Right lobe of liver (tissue), 6 donors: ENCODE measurements around the gene PLA2G3. TPM values are rescaled to one million over a fixed set of nuclear protein-coding genes. Genes with fewer than 3 reads are reported as not detected.
A peak's percentile ranks its signal among the peaks of the same experiment; 100 is the strongest.

Source experiments
- ATAC-seq, 4 donors: fragments of 200-7000 bp; cut with Tn5 transposase; one replicate each; pipeline ENCODE4 v1.9.1; 2020; ENCODE audit warnings: mild to moderate bottlenecking in 4 of 4, moderate library complexity in 4 of 4
- DNase-seq, 3 donors: peaks; one replicate each; pipeline ENCODE4 v3.0.0-alpha.2; 2020
- H3K27ac ChIP-seq, 3 donors: fragments of 200-600 bp; one replicate each; pipeline ENCODE4 v1.8.0; 2022
- H3K27me3 ChIP-seq, 2 donors: fragments of 200-600 bp; one replicate each; pipeline ENCODE4 v1.8.0; 2022
- H3K36me3 ChIP-seq, 4 donors: fragments of 200-600 bp; sonication (generic) in 1 of 4; one replicate each; pipeline versions ENCODE4 v1.5.1 to v1.8.0; 2017 to 2022; ENCODE audit warnings: control low read depth in 1 of 4
- H3K4me1 ChIP-seq, 4 donors: fragments of 200-600 bp; sonication (generic) in 1 of 4; one replicate each; pipeline versions ENCODE4 v1.5.1 to v1.8.0; 2017 to 2022; ENCODE audit warnings: control low read depth in 1 of 4
- H3K4me3 ChIP-seq, 3 donors: fragments of 200-600 bp; one replicate each; pipeline ENCODE4 v1.8.0; 2022
- H3K9me3 ChIP-seq, 4 donors: fragments of 200-600 bp; sonication (generic) in 1 of 4; one replicate each; pipeline versions ENCODE4 v1.5.1 to v1.8.0; 2017 to 2022; ENCODE audit warnings: control low read depth in 1 of 4
- POLR2A ChIP-seq: fragments of 450-650 bp; IDR thresholded peaks from one replicate; pipeline ENCODE4 v1.6.1; 2017; ENCODE audit warnings: antibody characterized with exemption, mild to moderate bottlenecking
- WGBS: methylation state at CpG from one replicate; pipeline ENCODE4 v1.1.6; 2018; ENCODE audit warnings: low coverage, low lambda C conversion rate; ENCODE audit not compliant: insufficient coverage; ENCODE audit errors: missing lambda C conversion rate; 5-methylcytosine and 5-hydroxymethylcytosine counted together
- intact Hi-C, 2 donors: fragments of 100-400 bp; cut with DNase I; formaldehyde crosslinking; loops; one replicate each; pipeline versions ENCODE4 v1.11.2 to v1.14.1; 2022
- total RNA-seq, 6 experiments: library from RNA; depleted of rRNA in 2 of 6; stranded (reverse); fragments of >200 nt in 2 of 6; fragmentation: NEBNext Ultra II Directional in 3 of 6; extraction: Animal tissue kit (Norgen Biotek cat#: 25700) in 3 of 6; gene quantifications; one replicate each; pipeline versions ENCODE4 v1.1.0 to v1.2.4, GENCODE V29; 2016 to 2023
- TF ChIP-seq, protein P1 (sequence below), 4 donors: fragments of 200-600 bp in 3 of 4; fragments of 450-650 bp in 1 of 4; IDR thresholded peaks; one replicate each; pipeline versions ENCODE4 v1.5.1 to v1.8.0; 2016 to 2022; ENCODE audit warnings: antibody characterized with exemption in 4 of 4, mild to moderate bottlenecking in 2 of 4
- donor health status: DM: no; HTN: yes; CAD: no.
- donor health status: DM: no; HTN: no; CAD: no.
- donor health status: DM: no; HTN: no; CAD: no.
- donor health status: DM: no; HTN: yes; CAD: no.
- donor health status: DM: no; HTN: yes; CAD: no.

The PLA2G3 gene
- total RNA-seq, 6 experiments from 2014 or later = not detected

GRCh38 chr22:31122532-31123291 lies 17.6 kb downstream of the PLA2G3 start, which contains the start of gene INPP5J:
INPP5J (plus strand) TSS chr22:31122966; CDS start chr22:31123015, 49 bp downstream.
- TF ChIP-seq, protein P1, sequence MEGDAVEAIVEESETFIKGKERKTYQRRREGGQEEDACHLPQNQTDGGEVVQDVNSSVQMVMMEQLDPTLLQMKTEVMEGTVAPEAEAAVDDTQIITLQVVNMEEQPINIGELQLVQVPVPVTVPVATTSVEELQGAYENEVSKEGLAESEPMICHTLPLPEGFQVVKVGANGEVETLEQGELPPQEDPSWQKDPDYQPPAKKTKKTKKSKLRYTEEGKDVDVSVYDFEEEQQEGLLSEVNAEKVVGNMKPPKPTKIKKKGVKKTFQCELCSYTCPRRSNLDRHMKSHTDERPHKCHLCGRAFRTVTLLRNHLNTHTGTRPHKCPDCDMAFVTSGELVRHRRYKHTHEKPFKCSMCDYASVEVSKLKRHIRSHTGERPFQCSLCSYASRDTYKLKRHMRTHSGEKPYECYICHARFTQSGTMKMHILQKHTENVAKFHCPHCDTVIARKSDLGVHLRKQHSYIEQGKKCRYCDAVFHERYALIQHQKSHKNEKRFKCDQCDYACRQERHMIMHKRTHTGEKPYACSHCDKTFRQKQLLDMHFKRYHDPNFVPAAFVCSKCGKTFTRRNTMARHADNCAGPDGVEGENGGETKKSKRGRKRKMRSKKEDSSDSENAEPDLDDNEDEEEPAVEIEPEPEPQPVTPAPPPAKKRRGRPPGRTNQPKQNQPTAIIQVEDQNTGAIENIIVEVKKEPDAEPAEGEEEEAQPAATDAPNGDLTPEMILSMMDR (IDR thresholded peaks at IDR 0.05) = no peak
- TF ChIP-seq POLR2A = no peak
- peak within 1 kb of the TSS in 2 of 3 donors; percentile 14 to 36 for H3K4me3 ChIP-seq
- no peaks in the 10 kb centered on the region for H3K9me3 ChIP-seq
- intact Hi-C loops = no loop called here
- no peaks in the 10 kb centered on the region for H3K36me3 ChIP-seq
- DNase-seq (no peak), ATAC-seq (peak; percentile 53 to 87 (median 79))
- peaks cover 0 to 4% (median 0%) of the 10 kb centered on the region in 4 donors for H3K4me1 ChIP-seq
- no peaks in the 10 kb centered on the region for H3K27me3 ChIP-seq
- no peak within 1 kb of the TSS for H3K27ac ChIP-seq
- 28% methylated on average over 2 of the region's 10 CpGs for WGBS

- H3K36me3 ChIP-seq = no peaks in the 10 kb centered on the region
- no peak overlapping the region for H3K4me3 ChIP-seq
- DNase-seq = no peak
- ATAC-seq = no peak
- intact Hi-C loops = no loop called here
- H3K9me3 ChIP-seq = no peaks in the 10 kb centered on the region
- H3K27me3 ChIP-seq = no peaks in the 10 kb centered on the region
- TF ChIP-seq POLR2A = no peak
- TF ChIP-seq, protein P1 (IDR thresholded peaks at IDR 0.05) = no peak
- H3K4me1 ChIP-seq = peaks cover 0 to 4% (median 0%) of the 10 kb centered on the region in 4 donors
- 62% methylated on average over 2 of the region's 2 CpGs for WGBS
- no peak overlapping the region for H3K27ac ChIP-seq
These were observed 18.1 kb downstream of the PLA2G3 start for GRCh38 chr22:31122196-31122531.

- Histone ChIP-seq H3K27ac (no peak overlapping the region), H3K4me1 (peaks cover 0 to 4% (median 0%) of the 10 kb centered on the region in 4 donors), H3K9me3 (no peaks in the 10 kb centered on the region), H3K27me3 (no peaks in the 10 kb centered on the region), H3K36me3 (no peaks in the 10 kb centered on the region), H3K4me3 (no peak overlapping the region)
- ATAC-seq (no peak), DNase-seq (no peak)
- intact Hi-C loops = no loop called here
- 94% methylated on average over 3 of the region's 4 CpGs for WGBS
- TF ChIP-seq, protein P1 (IDR thresholded peaks at IDR 0.05) = no peak
- no peak for TF ChIP-seq POLR2A
These were observed 18.9 kb downstream of the PLA2G3 start for GRCh38 chr22:31121403-31121802.

DNA sequence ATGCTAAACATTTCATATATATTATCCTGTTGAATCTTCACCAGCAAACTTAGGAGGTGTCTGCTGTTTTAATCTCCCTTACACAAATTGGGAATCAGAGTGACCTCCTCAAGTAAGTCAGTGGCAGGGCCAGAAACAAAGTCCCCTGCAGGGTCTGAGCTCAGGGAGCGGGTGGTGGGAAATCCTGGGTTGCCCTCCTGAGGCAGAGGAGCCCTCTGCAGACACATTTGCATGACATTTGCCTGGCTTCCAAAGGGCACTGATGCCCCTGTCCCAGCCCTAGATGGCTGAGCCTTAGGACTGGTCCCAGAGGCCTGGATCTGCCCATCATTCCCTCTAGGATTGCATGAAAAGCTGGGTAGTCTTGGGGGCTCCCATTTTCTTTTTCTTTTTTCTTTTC lies 19.7 kb downstream of the PLA2G3 start:
- TF ChIP-seq, protein P1 (IDR thresholded peaks at IDR 0.05) = no peak
- no peak for TF ChIP-seq POLR2A
- Histone ChIP-seq H3K27me3 (no peaks in the 10 kb centered on the region), H3K4me3 (no peak overlapping the region), H3K4me1 (peaks cover 0 to 4% (median 0%) of the 10 kb centered on the region in 4 donors), H3K27ac (no peak overlapping the region), H3K9me3 (no peaks in the 10 kb centered on the region), H3K36me3 (no peaks in the 10 kb centered on the region)
- no CpG with 5 or more reads among the region's 1 CpG for WGBS
- ATAC-seq = no peak
- no peak for DNase-seq
- intact Hi-C loops = no loop called here
